ENCODE data around the gene DEF6.

Gene DEF6

DNA sequence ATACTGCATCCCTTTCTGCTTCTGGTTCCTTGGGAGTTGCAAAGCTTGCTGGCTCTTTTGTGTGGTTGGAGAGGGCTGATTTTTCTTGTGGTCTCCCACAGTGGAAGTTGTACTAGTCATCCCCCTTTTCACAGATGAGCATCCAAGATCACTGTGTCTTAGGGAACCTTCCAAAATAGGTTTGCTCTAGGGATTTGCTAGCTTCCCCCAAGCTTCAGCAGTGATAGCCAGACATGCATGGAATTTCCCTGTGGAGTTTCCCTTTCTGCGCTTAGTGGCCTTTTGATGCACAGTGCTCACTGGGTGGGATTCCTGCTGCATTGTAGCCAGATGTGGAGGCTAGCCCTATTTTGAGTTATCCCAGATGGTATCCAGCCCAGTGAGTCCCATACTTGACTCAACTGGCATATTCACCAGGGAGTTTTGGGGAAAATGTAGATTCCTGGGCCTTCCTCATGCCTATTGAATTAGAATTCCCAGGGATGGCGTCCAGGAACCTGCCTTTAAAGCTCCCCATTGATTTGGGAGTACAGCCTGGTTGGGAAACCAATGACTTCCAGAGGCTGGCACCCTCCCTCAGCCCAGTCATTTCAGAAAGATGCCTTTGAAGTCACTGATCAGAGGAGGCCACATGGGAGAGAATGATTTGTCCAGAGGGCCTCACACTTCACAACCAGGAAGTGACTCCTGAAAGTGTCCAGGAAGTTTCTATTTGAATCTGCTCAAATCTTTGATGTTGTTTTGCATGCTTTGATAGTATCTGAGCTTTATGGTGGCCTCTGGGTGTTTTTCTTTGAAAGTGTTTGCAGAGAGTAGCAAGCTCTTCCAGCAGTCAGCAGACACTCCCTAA is 70.6 kb downstream of the DEF6 start:
- peak; percentile 63 for DNase-seq (ENCODE audit: low read depth, low spot score)
- in situ Hi-C loops (cut with HindIII; ENCODE audit: low sequenced_read_pairs), result no loop called here
- no peak overlapping the region for H3K4me3 ChIP-seq (ENCODE audit: low read depth, low read length)
- TF ChIP-seq, protein P1, sequence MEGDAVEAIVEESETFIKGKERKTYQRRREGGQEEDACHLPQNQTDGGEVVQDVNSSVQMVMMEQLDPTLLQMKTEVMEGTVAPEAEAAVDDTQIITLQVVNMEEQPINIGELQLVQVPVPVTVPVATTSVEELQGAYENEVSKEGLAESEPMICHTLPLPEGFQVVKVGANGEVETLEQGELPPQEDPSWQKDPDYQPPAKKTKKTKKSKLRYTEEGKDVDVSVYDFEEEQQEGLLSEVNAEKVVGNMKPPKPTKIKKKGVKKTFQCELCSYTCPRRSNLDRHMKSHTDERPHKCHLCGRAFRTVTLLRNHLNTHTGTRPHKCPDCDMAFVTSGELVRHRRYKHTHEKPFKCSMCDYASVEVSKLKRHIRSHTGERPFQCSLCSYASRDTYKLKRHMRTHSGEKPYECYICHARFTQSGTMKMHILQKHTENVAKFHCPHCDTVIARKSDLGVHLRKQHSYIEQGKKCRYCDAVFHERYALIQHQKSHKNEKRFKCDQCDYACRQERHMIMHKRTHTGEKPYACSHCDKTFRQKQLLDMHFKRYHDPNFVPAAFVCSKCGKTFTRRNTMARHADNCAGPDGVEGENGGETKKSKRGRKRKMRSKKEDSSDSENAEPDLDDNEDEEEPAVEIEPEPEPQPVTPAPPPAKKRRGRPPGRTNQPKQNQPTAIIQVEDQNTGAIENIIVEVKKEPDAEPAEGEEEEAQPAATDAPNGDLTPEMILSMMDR (IDR thresholded peaks at IDR 0.05; ENCODE audit: low read depth, low read length), result no peak

DNA sequence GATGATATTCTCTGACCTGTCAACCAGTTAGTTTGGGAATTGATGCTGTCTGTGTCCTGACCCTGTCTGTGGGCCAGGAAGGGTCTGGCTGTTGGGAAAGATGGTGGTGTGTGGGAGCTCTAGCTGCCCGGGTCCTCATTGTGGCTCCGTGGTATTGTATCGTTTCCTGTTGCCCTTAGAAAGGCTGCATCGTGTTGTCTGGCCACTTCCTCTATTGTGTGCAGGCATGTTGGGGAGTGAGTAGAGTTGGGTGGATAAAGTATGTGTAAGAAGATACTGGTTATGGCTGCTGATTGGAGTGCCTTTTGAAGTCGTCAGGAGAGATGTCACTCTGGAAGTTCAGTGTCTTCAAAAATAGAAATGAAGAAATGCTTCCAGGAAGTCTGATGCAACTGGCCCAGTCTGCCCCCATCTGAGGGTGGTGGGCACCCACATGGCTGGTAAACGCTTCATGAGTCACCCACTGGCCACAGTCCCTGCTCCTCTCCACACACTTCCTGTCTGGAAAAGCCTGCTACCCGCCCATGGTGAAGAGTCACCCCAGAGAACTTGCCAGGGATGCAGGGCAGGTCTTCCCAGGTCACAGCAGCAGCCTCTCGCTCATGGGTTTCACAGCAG is 72.6 kb downstream of the DEF6 start:
- in situ Hi-C loops (cut with HindIII; ENCODE audit: low sequenced_read_pairs), result no loop called here
- peak; percentile 95 for DNase-seq (ENCODE audit: low read depth, low spot score)
- TF ChIP-seq, protein P1 (IDR thresholded peaks at IDR 0.05; ENCODE audit: low read depth, low read length), result no peak
- no peak overlapping the region for H3K4me3 ChIP-seq (ENCODE audit: low read depth, low read length)

DNA sequence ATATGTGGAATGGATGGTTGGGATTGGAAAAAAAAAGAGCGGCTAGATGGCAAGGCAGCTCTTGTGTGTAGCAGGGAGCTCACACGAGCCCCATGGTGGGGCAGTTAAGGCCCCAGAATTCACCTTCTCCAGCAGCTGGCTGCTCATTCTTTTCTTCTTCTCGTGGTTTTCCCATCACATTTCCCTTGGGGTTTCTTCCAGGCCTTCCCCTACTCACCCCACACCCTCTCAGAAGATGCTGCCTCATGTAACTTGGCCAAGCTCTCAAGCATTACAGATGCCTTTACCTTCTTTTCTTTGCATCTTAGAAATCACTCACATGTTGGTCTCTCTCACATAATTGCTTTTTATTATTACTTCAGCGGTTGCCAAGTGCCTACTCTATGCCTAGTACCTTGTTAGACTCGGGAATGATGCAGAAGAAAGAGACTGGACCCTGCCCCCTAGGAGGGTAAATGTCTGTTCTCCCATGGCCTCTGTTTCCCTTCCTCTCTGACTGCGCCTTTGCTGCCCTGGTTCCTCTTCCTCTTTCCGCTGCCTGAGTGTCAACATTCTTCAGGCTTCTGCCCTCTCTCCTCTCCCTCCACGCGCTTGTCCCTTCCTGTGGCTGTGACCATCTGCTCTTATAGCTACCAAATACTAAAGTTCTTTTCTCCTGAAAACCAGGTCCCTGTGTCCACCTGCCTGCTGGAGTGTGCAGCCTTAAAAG is 73.3 kb downstream of the DEF6 start:
- DNase-seq (ENCODE audit: low read depth, low spot score), result no peak
- TF ChIP-seq, protein P1 (IDR thresholded peaks at IDR 0.05; ENCODE audit: low read depth, low read length), result no peak
- H3K4me3 ChIP-seq (ENCODE audit: low read depth, low read length), result no peak overlapping the region
- in situ Hi-C loops (cut with HindIII; ENCODE audit: low sequenced_read_pairs), result no loop called here
